ENCODE measurements around the gene TMEM204.

- TF ChIP-seq CTCF (IDR thresholded peaks at IDR 0.05 in 4 of 5, conservative IDR thresholded peaks at IDR 0.05 in 1 of 5), result no peak
- TF ChIP-seq POLR2A (IDR thresholded peaks at IDR 0.05), result no peak
Measured at GRCh38 chr16:1510272-1510671, 23.2 kb upstream of the TMEM204 start.
